Tibial nerve (tissue), 4 donors: Measurements from ENCODE around the gene LAMB3. TPM values are rescaled to one million over a fixed set of nuclear protein-coding genes. Genes with fewer than 3 reads are reported as not detected.

ENCODE experiments used
- DNase-seq, 2 donors: peaks; one replicate each; pipeline ENCODE4 v3.0.0-alpha.2; 2019; ENCODE audit warnings: low spot score in 2 of 2
- H3K27ac ChIP-seq, 4 donors: fragments of 200-600 bp; sonication (generic) in 3 of 4; one replicate each; pipeline ENCODE4 v1.5.1; 2017 to 2019; ENCODE audit warnings: mild to moderate bottlenecking in 1 of 4
- H3K27me3 ChIP-seq, 2 donors: fragments of 200-600 bp; sonication (generic) in 1 of 2; one replicate each; pipeline versions ENCODE4 v1.5.1 to v1.6.0; 2017 to 2019
- H3K36me3 ChIP-seq, 3 donors: fragments of 200-600 bp; sonication (generic); one replicate each; pipeline ENCODE4 v1.5.1; 2018 to 2019
- H3K4me1 ChIP-seq, 4 donors: fragments of 200-600 bp; sonication (generic) in 3 of 4; one replicate each; pipeline ENCODE4 v1.5.1; 2017 to 2019
- H3K4me3 ChIP-seq, 4 donors: fragments of 200-600 bp; sonication (generic) in 3 of 4; one replicate each; pipeline ENCODE4 v1.5.1; 2017 to 2019; ENCODE audit warnings: mild to moderate bottlenecking in 1 of 4, moderate library complexity in 1 of 4
- H3K9me3 ChIP-seq, 4 donors: fragments of 200-600 bp; sonication (generic) in 3 of 4; one replicate each; pipeline ENCODE4 v1.5.1; 2017 to 2019
- CTCF ChIP-seq, 5 experiments: fragments of 200-600 bp in 3 of 5; fragments of 450-650 bp in 2 of 5; sonication (generic) in 3 of 5; IDR thresholded peaks; one replicate each; pipeline ENCODE4 v1.5.1; 2016 to 2019; ENCODE audit warnings: antibody characterized with exemption in 5 of 5, mild to moderate bottlenecking in 3 of 5, moderate library complexity in 2 of 5
- EP300 ChIP-seq, 2 donors: sonication (generic); formaldehyde crosslinking; IDR thresholded peaks; one replicate each; pipeline ENCODE4 v1.6.1; 2017; ENCODE audit warnings: antibody characterized with exemption in 2 of 2, mild to moderate bottlenecking in 1 of 2
- POLR2A ChIP-seq, 2 donors: fragments of 450-650 bp; IDR thresholded peaks; one replicate each; pipeline ENCODE4 v1.6.1; 2017; ENCODE audit warnings: antibody characterized with exemption in 2 of 2, mild to moderate bottlenecking in 2 of 2, moderate library complexity in 2 of 2
- WGBS, 2 donors: methylation state at CpG; one replicate each; pipeline ENCODE4 v1.1.5; 2018; 5-methylcytosine and 5-hydroxymethylcytosine counted together
- total RNA-seq, 4 donors: library from RNA; depleted of rRNA; stranded (reverse); fragments of >200 nt; gene quantifications; one replicate each; pipeline ENCODE4 v1.1.0, GENCODE V29; 2016

LAMB3 gene
- total RNA-seq, 4 donors from 2014 or later: 2.5 to 22.8 (median 4.2) TPM

DNA sequence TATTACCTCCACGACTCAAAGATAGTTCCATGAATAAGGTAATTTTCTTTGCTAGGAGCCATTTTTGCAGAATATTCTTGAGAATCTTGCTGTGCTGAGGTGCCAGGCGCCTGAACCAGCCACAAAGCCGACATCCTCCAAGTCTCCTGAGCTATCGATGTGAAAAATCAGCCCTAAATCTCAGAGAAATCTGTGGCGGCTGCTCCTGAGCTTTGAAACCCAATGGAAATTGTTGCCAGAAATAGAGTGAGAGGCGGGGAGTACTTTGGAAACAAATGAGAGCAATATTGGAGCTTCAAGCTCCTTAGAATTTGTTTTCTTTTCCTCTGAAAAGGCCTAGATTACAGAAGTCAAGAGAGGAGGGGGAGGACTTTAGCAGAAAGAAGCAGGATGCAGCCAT is 62.4 kb downstream of the LAMB3 start:
- peaks cover 0 to 13% of the 10 kb centered on the region in 2 donors for H3K27me3 ChIP-seq
- no peak for DNase-seq
- WGBS, 2 donors: 82 to 87% methylated on average over 6 of the region's 6 CpGs
- H3K4me3 ChIP-seq: no peak overlapping the region
- peak overlapping the region in 1 of 4 donors; percentile 4 for H3K27ac ChIP-seq
- H3K9me3 ChIP-seq: no peaks in the 10 kb centered on the region
- no peaks in the 10 kb centered on the region for H3K36me3 ChIP-seq
- peaks cover 0 to 10% (median 4%) of the 10 kb centered on the region in 4 donors for H3K4me1 ChIP-seq
- TF ChIP-seq POLR2A (IDR thresholded peaks at IDR 0.05) (no peak), EP300 (IDR thresholded peaks at IDR 0.05) (no peak), CTCF (IDR thresholded peaks at IDR 0.05) (no peak)

GRCh38 chr1:209589440-209589839 is 62.8 kb downstream of the LAMB3 start:
- Histone ChIP-seq H3K9me3 (no peaks in the 10 kb centered on the region), H3K4me3 (no peak overlapping the region), H3K4me1 (peaks cover 0 to 10% (median 4%) of the 10 kb centered on the region in 4 donors), H3K36me3 (no peaks in the 10 kb centered on the region), H3K27me3 (peaks cover 0 to 14% of the 10 kb centered on the region in 2 donors), H3K27ac (no peak overlapping the region)
- no peak for TF ChIP-seq EP300 (IDR thresholded peaks at IDR 0.05)
- no peak for TF ChIP-seq POLR2A (IDR thresholded peaks at IDR 0.05)
- TF ChIP-seq CTCF (IDR thresholded peaks at IDR 0.05): no peak
- WGBS, 2 donors: 95 to 97% methylated on average over 2 of the region's 2 CpGs
- no peak for DNase-seq

DNA sequence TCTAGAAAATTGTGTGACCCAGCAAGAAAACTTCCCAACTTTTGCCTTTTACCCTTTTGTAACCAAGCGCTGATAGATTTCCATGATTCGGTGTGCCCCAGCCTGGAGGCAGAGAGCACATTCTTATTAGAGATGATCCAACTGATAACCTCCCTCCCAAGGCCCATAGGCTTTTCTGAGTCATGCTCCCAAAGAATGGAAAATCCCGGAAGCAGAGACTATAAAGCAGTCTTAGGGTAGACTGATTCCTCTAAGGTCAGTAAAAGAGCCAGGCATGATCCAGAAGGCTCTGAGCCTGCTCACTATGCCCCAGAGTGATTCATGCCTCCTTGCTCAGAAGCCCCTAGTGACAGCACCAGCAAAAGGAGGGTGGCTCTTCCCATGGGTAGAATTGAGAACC is 64.4 kb downstream of the LAMB3 start:
- WGBS, 2 donors: 80 to 91% methylated on average over 3 of the region's 3 CpGs
- Histone ChIP-seq H3K36me3 (no peaks in the 10 kb centered on the region), H3K27ac (no peak overlapping the region), H3K4me1 (peaks cover 0 to 10% (median 4%) of the 10 kb centered on the region in 4 donors), H3K9me3 (no peaks in the 10 kb centered on the region), H3K4me3 (no peak overlapping the region), H3K27me3 (peaks cover 0 to 30% of the 10 kb centered on the region in 2 donors)
- no peak for TF ChIP-seq EP300 (IDR thresholded peaks at IDR 0.05)
- no peak for TF ChIP-seq CTCF (IDR thresholded peaks at IDR 0.05)
- no peak for TF ChIP-seq POLR2A (IDR thresholded peaks at IDR 0.05)
- no peak for DNase-seq

GRCh38 chr1:209586221-209586740 is 65.9 kb downstream of the LAMB3 start:
- Histone ChIP-seq H3K27ac (no peak overlapping the region), H3K36me3 (no peaks in the 10 kb centered on the region), H3K27me3 (peaks cover 0 to 45% of the 10 kb centered on the region in 2 donors), H3K4me3 (no peak overlapping the region), H3K4me1 (peaks cover 0 to 10% (median 4%) of the 10 kb centered on the region in 4 donors), H3K9me3 (no peaks in the 10 kb centered on the region)
- TF ChIP-seq CTCF (IDR thresholded peaks at IDR 0.05) (no peak), POLR2A (IDR thresholded peaks at IDR 0.05) (no peak)
- WGBS, 2 donors: 76% methylated on average over 4 of the region's 4 CpGs
- DNase-seq: no peak

- no peak overlapping the region for H3K4me3 ChIP-seq
- peaks cover 0 to 51% of the 10 kb centered on the region in 2 donors for H3K27me3 ChIP-seq
These were observed 66.6 kb downstream of the LAMB3 start for GRCh38 chr1:209585672-209586071.

More at GRCh38 chr1:209585672-209586071, 66.6 kb downstream of the LAMB3 start:
- no peaks in the 10 kb centered on the region for H3K36me3 ChIP-seq
- no peaks in the 10 kb centered on the region for H3K9me3 ChIP-seq
- no peak overlapping the region for H3K27ac ChIP-seq
- no peak for DNase-seq
- TF ChIP-seq EP300 (IDR thresholded peaks at IDR 0.05): no peak
- TF ChIP-seq POLR2A (IDR thresholded peaks at IDR 0.05): no peak
- TF ChIP-seq CTCF (IDR thresholded peaks at IDR 0.05): no peak
- WGBS, 2 donors: 2% methylated on average over 13 to 20 of the region's 23 CpGs
- H3K4me1 ChIP-seq: peaks cover 0 to 10% (median 4%) of the 10 kb centered on the region in 4 donors
